Hepatocyte (in vitro differentiated cells): ENCODE measurements around the gene RASIP1. TPM values are rescaled to one million over a fixed set of nuclear protein-coding genes. Genes with fewer than 3 reads are reported as not detected.

ENCODE experiments used
- DNase-seq: peaks from one replicate; pipeline ENCODE4 v3.0.0-alpha.2; 2016; ENCODE audit warnings: low spot score
- H2AFZ ChIP-seq: fragments of 200-600 bp; sonication (generic); 2 replicates; pipeline ENCODE4 v1.6.0; 2016; ENCODE audit warnings: antibody characterized with exemption, mild to moderate bottlenecking
- H3K27ac ChIP-seq: fragments of 200-600 bp; sonication (generic); 2 replicates; pipeline ENCODE4 v1.5.1; 2016; ENCODE audit warnings: mild to moderate bottlenecking
- H3K27me3 ChIP-seq: fragments of 200-600 bp; sonication (generic); 2 replicates; pipeline ENCODE4 v1.6.1; 2016
- H3K36me3 ChIP-seq: fragments of 200-600 bp; sonication (generic); replicated peaks from 2 replicates; pipeline ENCODE4 v1.5.1; 2016; ENCODE audit warnings: low read depth; ENCODE audit not compliant: insufficient read depth
- H3K4me1 ChIP-seq: fragments of 200-600 bp; sonication (generic); 2 replicates; pipeline ENCODE4 v1.5.1; 2016; ENCODE audit warnings: mild to moderate bottlenecking, moderate library complexity; ENCODE audit not compliant: insufficient read depth
- H3K4me2 ChIP-seq: fragments of 200-600 bp; sonication (generic); 2 replicates; pipeline ENCODE4 v1.6.0; 2016
- H3K4me3 ChIP-seq: fragments of 200-600 bp; sonication (generic); 2 replicates; pipeline ENCODE4 v1.5.1; 2016; ENCODE audit warnings: mild to moderate bottlenecking
- H3K79me2 ChIP-seq: fragments of 200-600 bp; sonication (generic); 2 replicates; pipeline ENCODE4 v1.6.0; 2017; ENCODE audit warnings: mild to moderate bottlenecking
- H3K9me2 ChIP-seq: fragments of 200-600 bp; sonication (generic); replicated peaks from 2 replicates; pipeline ENCODE4 v1.6.0; 2017; ENCODE audit warnings: mild to moderate bottlenecking; ENCODE audit not compliant: insufficient read depth
- H3K9me3 ChIP-seq: fragments of 200-600 bp; sonication (generic); 2 replicates; pipeline ENCODE4 v1.5.1; 2016; ENCODE audit warnings: low read depth, mild to moderate bottlenecking
- H4K20me1 ChIP-seq: fragments of 200-600 bp; sonication (generic); 2 replicates; pipeline ENCODE4 v1.6.0; 2016; ENCODE audit warnings: mild to moderate bottlenecking; ENCODE audit not compliant: insufficient read depth, poor library complexity, severe bottlenecking
- CTCF ChIP-seq: fragments of 200-600 bp; sonication (generic); IDR thresholded peaks from 2 replicates; pipeline ENCODE4 v1.5.1; 2016; ENCODE audit warnings: antibody characterized with exemption, mild to moderate bottlenecking; ENCODE audit not compliant: poor library complexity
- EZH2 ChIP-seq: fragments of 200-600 bp; sonication (generic); IDR thresholded peaks from 2 replicates; pipeline ENCODE4 v1.6.1; 2016; ENCODE audit warnings: antibody characterized with exemption, mild to moderate bottlenecking, borderline replicate concordance
- EZH2phosphoT487 ChIP-seq: fragments of 200-600 bp; sonication (generic); IDR thresholded peaks from one replicate; pipeline ENCODE4 v1.6.1; 2018; ENCODE audit warnings: antibody characterized with exemption, mild to moderate bottlenecking, low read depth, moderate library complexity; ENCODE audit not compliant: unreplicated experiment, severe bottlenecking
- WGBS: methylation state at CpG from one replicate; pipeline ENCODE4 v1.1.6; 2016; ENCODE audit warnings: low lambda C conversion rate; ENCODE audit errors: missing lambda C conversion rate; 5-methylcytosine and 5-hydroxymethylcytosine counted together
- polyA plus RNA-seq: library from polyadenylated mRNA; unstranded; fragments of >200 nt; fragmentation: Nextera tagmentation; extraction: Ambion mirVana; gene quantifications from 2 replicates; pipeline ENCODE4 v1.2.1, GENCODE V29; 2016
- total RNA-seq: library from RNA; depleted of rRNA; stranded (reverse); fragments of >200 nt; gene quantifications from 2 replicates; pipeline ENCODE4 v1.2.3, GENCODE V29; 2014

RASIP1 gene
- total and polyA plus RNA-seq, 2 experiments from 2014 or later, result 1.1 to 1.9 TPM

- H3K4me2 ChIP-seq, result no peak overlapping the region
- no peak overlapping the region for H3K4me3 ChIP-seq
- no peaks in the 10 kb centered on the region for H3K79me2 ChIP-seq
- no peak overlapping the region for H2AFZ ChIP-seq
- TF ChIP-seq CTCF (no peak), EZH2 (no peak), EZH2phosphoT487 (no peak)
- peak; percentile 44 for DNase-seq
- WGBS, result 69% methylated on average over 4 of the region's 4 CpGs
- no peaks in the 10 kb centered on the region for H3K9me3 ChIP-seq
- no peaks in the 10 kb centered on the region for H3K36me3 ChIP-seq
- H3K27ac ChIP-seq, result peak overlapping the region; percentile 62
- no peaks in the 10 kb centered on the region for H3K9me2 ChIP-seq
- H4K20me1 ChIP-seq, result no peaks in the 10 kb centered on the region
- peaks cover 10% of the 10 kb centered on the region for H3K4me1 ChIP-seq
- H3K27me3 ChIP-seq, result no peaks in the 10 kb centered on the region
These were observed 62.2 kb downstream of the RASIP1 start for GRCh38 chr19:48678201-48678600.

GRCh38 chr19:48676887-48677286, 63.5 kb downstream of the RASIP1 start:
- DNase-seq, result peak; percentile 47
- Histone ChIP-seq H4K20me1 (no peaks in the 10 kb centered on the region), H3K4me3 (no peak overlapping the region), H2AFZ (no peak overlapping the region), H3K4me2 (no peak overlapping the region), H3K9me2 (no peaks in the 10 kb centered on the region), H3K4me1 (peaks cover 10% of the 10 kb centered on the region), H3K36me3 (no peaks in the 10 kb centered on the region), H3K27me3 (no peaks in the 10 kb centered on the region), H3K9me3 (no peaks in the 10 kb centered on the region), H3K27ac (peak overlapping the region; percentile 62), H3K79me2 (no peaks in the 10 kb centered on the region)
- WGBS, result 82% methylated on average over 13 of the region's 13 CpGs
- TF ChIP-seq EZH2 (no peak), EZH2phosphoT487 (no peak), CTCF (no peak)

GRCh38 chr19:48676487-48676886, 63.9 kb downstream of the RASIP1 start:
- TF ChIP-seq EZH2, result no peak
- no peak for TF ChIP-seq CTCF
- TF ChIP-seq EZH2phosphoT487, result no peak

More at GRCh38 chr19:48676487-48676886, 63.9 kb downstream of the RASIP1 start:
- Histone ChIP-seq H3K79me2 (no peaks in the 10 kb centered on the region), H3K9me3 (no peaks in the 10 kb centered on the region), H3K36me3 (no peaks in the 10 kb centered on the region), H4K20me1 (no peaks in the 10 kb centered on the region), H3K4me2 (no peak overlapping the region), H2AFZ (no peak overlapping the region), H3K27me3 (no peaks in the 10 kb centered on the region), H3K4me3 (no peak overlapping the region), H3K4me1 (peaks cover 10% of the 10 kb centered on the region), H3K9me2 (no peaks in the 10 kb centered on the region), H3K27ac (peak overlapping the region; percentile 62)
- no peak for DNase-seq
- WGBS, result 96% methylated on average over 17 of the region's 17 CpGs
